Astrocyte (in vitro differentiated cells and primary cell): ENCODE results near the gene SEPTIN12. TPM values are rescaled to one million over a fixed set of nuclear protein-coding genes. Genes with fewer than 3 reads are reported as not detected.

ENCODE experiments used
- DNase-seq: peaks from one replicate; pipeline ENCODE4 v3.0.0-alpha.2; 2010; ENCODE audit warnings: low read depth
- FAIRE-seq: peaks from 2 replicates; lab custom pipeline; 2011; peaks lifted over from hg19 to GRCh38; lab: Jason Lieb, UNC
- H2AFZ ChIP-seq: 2 replicates; pipeline ENCODE4 v1.6.0; 2012; ENCODE audit warnings: low read depth, low read length, inconsistent platforms
- H3K27ac ChIP-seq: 2 replicates; pipeline ENCODE4 v1.5.1; 2011; ENCODE audit warnings: low read depth, low read length, inconsistent platforms
- H3K27me3 ChIP-seq: 2 replicates; pipeline ENCODE4 v1.6.0; 2011; ENCODE audit warnings: low read length, inconsistent platforms; ENCODE audit not compliant: insufficient read depth
- H3K36me3 ChIP-seq: 2 replicates; pipeline ENCODE4 v1.5.1; 2011; ENCODE audit warnings: low read length, inconsistent platforms; ENCODE audit not compliant: insufficient read depth
- H3K4me1 ChIP-seq: 2 replicates; pipeline ENCODE4 v1.5.1; 2011; ENCODE audit warnings: low read length, inconsistent platforms; ENCODE audit not compliant: insufficient read depth
- H3K4me2 ChIP-seq: 2 replicates; pipeline ENCODE4 v1.6.0; 2012; ENCODE audit warnings: low read length, inconsistent platforms
- H3K4me3 ChIP-seq: 2 replicates; pipeline ENCODE4 v1.5.1; 2011; ENCODE audit warnings: low read depth, mild to moderate bottlenecking, low read length, inconsistent platforms; ENCODE audit not compliant: insufficient read depth
- H3K79me2 ChIP-seq: 2 replicates; pipeline ENCODE4 v1.6.0; 2012; ENCODE audit warnings: mild to moderate bottlenecking, low read length, inconsistent platforms; ENCODE audit not compliant: insufficient read depth
- H3K9ac ChIP-seq: 2 replicates; pipeline ENCODE4 v1.6.0; 2012; ENCODE audit warnings: mild to moderate bottlenecking, low read length, inconsistent platforms
- H3K9me3 ChIP-seq: 2 replicates; pipeline ENCODE4 v1.5.1; 2012; ENCODE audit warnings: low read depth, mild to moderate bottlenecking, low read length, inconsistent platforms; ENCODE audit not compliant: insufficient read depth
- H4K20me1 ChIP-seq: 2 replicates; pipeline ENCODE4 v1.6.0; 2012; ENCODE audit warnings: low read length, inconsistent platforms; ENCODE audit not compliant: insufficient read depth
- H3K27ac Mint-ChIP-seq: one replicate; pipeline ENCODE4 v1.8.0; 2021; ENCODE audit warnings: mild to moderate bottlenecking, mixed read lengths; ENCODE audit not compliant: unreplicated experiment
- H3K27me3 Mint-ChIP-seq: one replicate; pipeline ENCODE4 v1.8.0; 2021; ENCODE audit warnings: low read depth, mixed read lengths; ENCODE audit not compliant: unreplicated experiment
- H3K36me3 Mint-ChIP-seq: one replicate; pipeline ENCODE4 v1.8.0; 2021; ENCODE audit warnings: low read depth, mixed read lengths; ENCODE audit not compliant: unreplicated experiment
- H3K4me1 Mint-ChIP-seq: one replicate; pipeline ENCODE4 v1.8.0; 2021; ENCODE audit warnings: low read depth, mixed read lengths; ENCODE audit not compliant: unreplicated experiment
- H3K4me3 Mint-ChIP-seq: one replicate; pipeline ENCODE4 v1.8.0; 2021; ENCODE audit warnings: mild to moderate bottlenecking, moderate library complexity, mixed read lengths; ENCODE audit not compliant: unreplicated experiment
- H3K9me3 Mint-ChIP-seq: one replicate; pipeline ENCODE4 v1.8.0; 2021; ENCODE audit warnings: mild to moderate bottlenecking, mixed read lengths; ENCODE audit not compliant: unreplicated experiment
- EZH2 ChIP-seq: IDR thresholded peaks from 2 replicates; pipeline ENCODE4 v1.6.1; 2012; ENCODE audit warnings: mild to moderate bottlenecking, low read length, inconsistent platforms; ENCODE audit not compliant: insufficient read depth
- total RNA-seq: library from RNA; stranded (reverse); gene quantifications from 2 replicates; pipeline ENCODE4 v1.2.1, GENCODE V29; 2021
- TF ChIP-seq, protein P1 (sequence below): IDR thresholded peaks from 2 replicates; pipeline ENCODE4 v1.5.1; 2011; ENCODE audit warnings: low read depth, mild to moderate bottlenecking, inconsistent platforms, low read length, moderate library complexity; ENCODE audit not compliant: insufficient read depth

SEPTIN12 gene
- total RNA-seq, 1 donor from 2014 or later, result 5.9 TPM

DNA sequence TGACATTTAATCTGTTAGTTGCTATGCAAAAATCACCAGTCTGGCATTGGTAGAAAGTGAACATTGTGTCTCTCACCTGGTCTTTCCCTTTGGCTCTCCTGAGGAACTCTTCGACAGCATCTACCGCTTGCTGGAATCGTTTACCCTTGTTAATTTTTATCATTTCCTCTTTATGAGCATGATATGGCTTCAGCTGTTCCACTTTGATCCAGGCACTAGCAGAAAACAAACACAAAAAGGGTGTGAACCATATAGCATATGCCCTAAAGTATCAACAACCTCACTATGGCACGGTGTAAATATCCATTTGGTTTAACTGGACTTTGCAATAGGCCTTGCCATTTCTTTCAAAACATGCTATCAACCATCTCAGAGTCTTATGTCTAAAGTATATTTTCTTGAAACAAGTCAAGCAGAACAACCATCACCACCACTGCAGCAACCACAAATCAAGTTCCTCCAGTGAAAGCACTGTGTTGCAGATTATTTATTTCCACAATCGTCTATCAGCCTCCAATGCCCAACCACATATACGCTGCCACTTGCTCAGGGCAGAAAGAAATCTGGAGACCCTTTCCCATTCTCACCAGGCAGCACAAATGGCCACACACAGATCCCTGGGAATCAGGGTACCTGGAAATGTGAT is 44.7 kb upstream of the SEPTIN12 start:
- Histone ChIP-seq H3K4me2 (no peak overlapping the region), H3K4me3 (no peak overlapping the region), H2AFZ (no peak overlapping the region), H4K20me1 (peaks cover 63% of the 10 kb centered on the region), H3K9ac (no peak overlapping the region), H3K9me3 (no peaks in the 10 kb centered on the region), H3K79me2 (peaks cover 21% of the 10 kb centered on the region), H3K27ac (no peak overlapping the region), H3K36me3 (peaks cover 42% of the 10 kb centered on the region), H3K27me3 (no peaks in the 10 kb centered on the region), H3K4me1 (no peaks in the 10 kb centered on the region)
- DNase-seq, result no peak
- peaks cover 4% of the 10 kb centered on the region for H3K36me3 Mint-ChIP-seq
- H3K9me3 Mint-ChIP-seq, result no peaks in the 10 kb centered on the region
- H3K27me3 Mint-ChIP-seq, result no peaks in the 10 kb centered on the region
- no peak overlapping the region for H3K4me3 Mint-ChIP-seq
- no peak for FAIRE-seq
- H3K4me1 Mint-ChIP-seq, result peaks cover 1% of the 10 kb centered on the region
- H3K27ac Mint-ChIP-seq, result no peak overlapping the region
- TF ChIP-seq, protein P1, sequence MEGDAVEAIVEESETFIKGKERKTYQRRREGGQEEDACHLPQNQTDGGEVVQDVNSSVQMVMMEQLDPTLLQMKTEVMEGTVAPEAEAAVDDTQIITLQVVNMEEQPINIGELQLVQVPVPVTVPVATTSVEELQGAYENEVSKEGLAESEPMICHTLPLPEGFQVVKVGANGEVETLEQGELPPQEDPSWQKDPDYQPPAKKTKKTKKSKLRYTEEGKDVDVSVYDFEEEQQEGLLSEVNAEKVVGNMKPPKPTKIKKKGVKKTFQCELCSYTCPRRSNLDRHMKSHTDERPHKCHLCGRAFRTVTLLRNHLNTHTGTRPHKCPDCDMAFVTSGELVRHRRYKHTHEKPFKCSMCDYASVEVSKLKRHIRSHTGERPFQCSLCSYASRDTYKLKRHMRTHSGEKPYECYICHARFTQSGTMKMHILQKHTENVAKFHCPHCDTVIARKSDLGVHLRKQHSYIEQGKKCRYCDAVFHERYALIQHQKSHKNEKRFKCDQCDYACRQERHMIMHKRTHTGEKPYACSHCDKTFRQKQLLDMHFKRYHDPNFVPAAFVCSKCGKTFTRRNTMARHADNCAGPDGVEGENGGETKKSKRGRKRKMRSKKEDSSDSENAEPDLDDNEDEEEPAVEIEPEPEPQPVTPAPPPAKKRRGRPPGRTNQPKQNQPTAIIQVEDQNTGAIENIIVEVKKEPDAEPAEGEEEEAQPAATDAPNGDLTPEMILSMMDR, result no peak
- no peak for TF ChIP-seq EZH2

DNA sequence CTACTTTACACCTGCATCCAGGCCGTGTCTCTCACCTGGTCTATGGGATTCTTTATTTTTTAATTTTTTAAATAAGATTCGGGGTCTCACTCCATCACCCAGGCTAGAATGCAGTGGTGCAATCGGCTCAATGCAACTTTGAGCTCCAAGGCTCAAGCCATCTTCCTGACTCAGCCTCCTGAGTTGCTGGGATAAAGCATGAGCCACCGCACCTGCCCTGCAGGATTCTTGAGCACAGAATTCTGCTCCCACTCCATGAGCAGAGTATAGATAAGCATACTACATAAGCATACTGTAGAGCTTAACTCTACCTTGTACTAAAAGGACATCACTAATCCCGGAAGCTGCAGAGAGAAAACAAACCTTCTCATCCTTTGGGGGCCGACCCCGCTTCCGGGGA is 43.5 kb upstream of the SEPTIN12 start:
- H3K4me3 Mint-ChIP-seq, result no peak overlapping the region
- Histone ChIP-seq H3K9me3 (no peaks in the 10 kb centered on the region), H3K4me2 (no peak overlapping the region), H4K20me1 (peaks cover 64% of the 10 kb centered on the region), H3K27ac (no peak overlapping the region), H3K4me1 (no peaks in the 10 kb centered on the region), H3K4me3 (no peak overlapping the region), H3K36me3 (peaks cover 47% of the 10 kb centered on the region), H3K27me3 (no peaks in the 10 kb centered on the region), H3K79me2 (peaks cover 22% of the 10 kb centered on the region), H3K9ac (no peak overlapping the region), H2AFZ (no peak overlapping the region)
- FAIRE-seq (no peak), DNase-seq (no peak)
- peaks cover 1% of the 10 kb centered on the region for H3K4me1 Mint-ChIP-seq
- peaks cover 5% of the 10 kb centered on the region for H3K36me3 Mint-ChIP-seq
- TF ChIP-seq, protein P1, result no peak
- TF ChIP-seq EZH2, result no peak
- H3K27ac Mint-ChIP-seq, result no peak overlapping the region
- no peaks in the 10 kb centered on the region for H3K9me3 Mint-ChIP-seq
- H3K27me3 Mint-ChIP-seq, result no peaks in the 10 kb centered on the region

DNA sequence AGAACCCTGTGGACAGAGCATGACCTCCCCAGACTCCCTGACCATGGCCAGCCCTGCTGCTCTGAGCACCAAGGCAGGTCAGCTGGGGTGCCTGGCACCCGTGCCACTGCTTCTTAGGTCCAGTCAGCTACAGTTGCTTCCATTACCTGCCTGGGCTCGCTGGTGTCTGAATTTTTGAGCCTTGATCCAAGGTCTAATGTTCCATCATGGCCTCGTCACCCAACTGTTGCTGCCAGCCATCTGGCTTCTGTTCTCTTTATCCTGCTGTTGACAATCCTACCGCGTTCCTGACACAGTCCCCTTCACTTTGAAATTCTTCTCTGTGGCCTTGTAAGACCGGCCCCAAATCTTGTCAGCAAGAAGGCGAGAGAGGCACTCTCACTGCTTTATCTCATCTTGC is 42.3 kb upstream of the SEPTIN12 start:
- Mint-ChIP-seq H3K27me3 (no peaks in the 10 kb centered on the region), H3K4me1 (peaks cover 1% of the 10 kb centered on the region), H3K9me3 (no peaks in the 10 kb centered on the region), H3K4me3 (no peak overlapping the region), H3K27ac (no peak overlapping the region), H3K36me3 (peaks cover 4% of the 10 kb centered on the region)
- Histone ChIP-seq H4K20me1 (peaks cover 58% of the 10 kb centered on the region), H3K4me1 (no peaks in the 10 kb centered on the region), H3K9me3 (no peaks in the 10 kb centered on the region), H3K79me2 (peaks cover 26% of the 10 kb centered on the region), H3K9ac (no peak overlapping the region), H3K4me2 (no peak overlapping the region), H3K4me3 (no peak overlapping the region), H3K27me3 (no peaks in the 10 kb centered on the region), H3K36me3 (peaks cover 49% of the 10 kb centered on the region), H3K27ac (no peak overlapping the region), H2AFZ (no peak overlapping the region)
- TF ChIP-seq, protein P1, result no peak
- TF ChIP-seq EZH2, result no peak
- FAIRE-seq (no peak), DNase-seq (no peak)
